ENCODE results near the gene NFATC3. TPM values are rescaled to one million over a fixed set of nuclear protein-coding genes. Genes with fewer than 3 reads are reported as not detected.
A peak's percentile ranks its signal among the peaks of the same experiment; 100 is the strongest.

The NFATC3 gene
- total RNA-seq, 1 donor from 2014 or later = 42.0 TPM

GRCh38 chr16:68194251-68194650, 109.1 kb downstream of the NFATC3 start:
- no peak for DNase-seq (ENCODE audit: extremely low spot score, unreplicated experiment)
- no peak for TF ChIP-seq CTCF (IDR thresholded peaks at IDR 0.05)
- H3K27me3 Mint-ChIP-seq (ENCODE audit: unreplicated experiment) = no peaks in the 10 kb centered on the region
- H3K9me3 Mint-ChIP-seq (ENCODE audit: unreplicated experiment) = no peaks in the 10 kb centered on the region
- H3K36me3 Mint-ChIP-seq (ENCODE audit: unreplicated experiment) = peaks cover 20% of the 10 kb centered on the region
- no peak overlapping the region for H3K27ac Mint-ChIP-seq (ENCODE audit: unreplicated experiment)
- no peak overlapping the region for H3K4me3 Mint-ChIP-seq (ENCODE audit: unreplicated experiment)
- H3K4me1 Mint-ChIP-seq (ENCODE audit: unreplicated experiment) = peaks cover 1% of the 10 kb centered on the region

GRCh38 chr16:68197250-68197649, 112.1 kb downstream of the NFATC3 start:
- TF ChIP-seq CTCF (IDR thresholded peaks at IDR 0.05) = no peak
- Mint-ChIP-seq H3K4me1 (ENCODE audit: unreplicated experiment) (peaks cover 19% of the 10 kb centered on the region), H3K27me3 (ENCODE audit: unreplicated experiment) (no peaks in the 10 kb centered on the region), H3K4me3 (ENCODE audit: unreplicated experiment) (no peak overlapping the region), H3K36me3 (ENCODE audit: unreplicated experiment) (peaks cover 5% of the 10 kb centered on the region), H3K27ac (ENCODE audit: unreplicated experiment) (no peak overlapping the region), H3K9me3 (ENCODE audit: unreplicated experiment) (no peaks in the 10 kb centered on the region)
- DNase-seq (ENCODE audit: extremely low spot score, unreplicated experiment) = no peak

GRCh38 chr16:68200088-68200783, 115.1 kb downstream of the NFATC3 start:
- no peak for TF ChIP-seq CTCF (IDR thresholded peaks at IDR 0.05)
- DNase-seq (ENCODE audit: extremely low spot score, unreplicated experiment) = no peak
- H3K4me1 Mint-ChIP-seq (ENCODE audit: unreplicated experiment) = peaks cover 19% of the 10 kb centered on the region
- H3K9me3 Mint-ChIP-seq (ENCODE audit: unreplicated experiment) = no peaks in the 10 kb centered on the region
- H3K4me3 Mint-ChIP-seq (ENCODE audit: unreplicated experiment) = no peak overlapping the region
- no peaks in the 10 kb centered on the region for H3K27me3 Mint-ChIP-seq (ENCODE audit: unreplicated experiment)
- no peaks in the 10 kb centered on the region for H3K36me3 Mint-ChIP-seq (ENCODE audit: unreplicated experiment)
- peak overlapping the region; percentile 72 for H3K27ac Mint-ChIP-seq (ENCODE audit: unreplicated experiment)

GRCh38 chr16:68202091-68202519, 116.9 kb downstream of the NFATC3 start:
- Mint-ChIP-seq H3K27ac (ENCODE audit: unreplicated experiment) (no peak overlapping the region), H3K9me3 (ENCODE audit: unreplicated experiment) (no peaks in the 10 kb centered on the region), H3K36me3 (ENCODE audit: unreplicated experiment) (no peaks in the 10 kb centered on the region), H3K4me1 (ENCODE audit: unreplicated experiment) (peaks cover 19% of the 10 kb centered on the region), H3K4me3 (ENCODE audit: unreplicated experiment) (no peak overlapping the region), H3K27me3 (ENCODE audit: unreplicated experiment) (no peaks in the 10 kb centered on the region)
- no peak for DNase-seq (ENCODE audit: extremely low spot score, unreplicated experiment)
- no peak for TF ChIP-seq CTCF (IDR thresholded peaks at IDR 0.05)

GRCh38 chr16:68206245-68206644, 121.1 kb downstream of the NFATC3 start:
- H3K4me1 Mint-ChIP-seq (ENCODE audit: unreplicated experiment) = peaks cover 4% of the 10 kb centered on the region
- no peak overlapping the region for H3K27ac Mint-ChIP-seq (ENCODE audit: unreplicated experiment)
- H3K4me3 Mint-ChIP-seq (ENCODE audit: unreplicated experiment) = no peak overlapping the region
- no peaks in the 10 kb centered on the region for H3K9me3 Mint-ChIP-seq (ENCODE audit: unreplicated experiment)
- no peaks in the 10 kb centered on the region for H3K27me3 Mint-ChIP-seq (ENCODE audit: unreplicated experiment)
- TF ChIP-seq CTCF (IDR thresholded peaks at IDR 0.05) = no peak
- no peak for DNase-seq (ENCODE audit: extremely low spot score, unreplicated experiment)
- H3K36me3 Mint-ChIP-seq (ENCODE audit: unreplicated experiment) = no peaks in the 10 kb centered on the region

Measured in osteocyte (in vitro differentiated cells).